Left lung (tissue), 10 donors: ENCODE results near the gene UGT1A7. TPM values are rescaled to one million over a fixed set of nuclear protein-coding genes. Genes with fewer than 3 reads are reported as not detected.

ENCODE experiments used
- ATAC-seq: fragments of 200-7000 bp; cut with Tn5 transposase; one replicate; pipeline ENCODE4 v1.9.1; 2020; ENCODE audit warnings: moderate library complexity
- DNase-seq, 4 donors: peaks; one replicate each; pipeline ENCODE4 v3.0.0-alpha.2; 2013 to 2020
- H3K27ac ChIP-seq, 2 donors: fragments of 200-600 bp; sonication (generic) in 1 of 2; one replicate each; pipeline versions ENCODE4 v1.5.0 to v1.8.0; 2020 to 2021
- H3K27me3 ChIP-seq, 2 donors: fragments of 200-600 bp; sonication (generic) in 1 of 2; one replicate each; pipeline versions ENCODE4 v1.5.0 to v1.8.0; 2020 to 2021
- H3K36me3 ChIP-seq, 2 donors: fragments of 200-600 bp; sonication (generic) in 1 of 2; one replicate each; pipeline versions ENCODE4 v1.5.0 to v1.8.0; 2020 to 2021
- H3K4me1 ChIP-seq, 2 donors: fragments of 200-600 bp; one replicate each; pipeline ENCODE4 v1.8.0; 2021
- H3K4me3 ChIP-seq, 2 donors: fragments of 200-600 bp; sonication (generic) in 1 of 2; one replicate each; pipeline versions ENCODE4 v1.5.0 to v1.8.0; 2020 to 2021; ENCODE audit warnings: mild to moderate bottlenecking in 1 of 2
- H3K9me3 ChIP-seq, 2 donors: fragments of 200-600 bp; sonication (generic) in 1 of 2; one replicate each; pipeline versions ENCODE4 v1.5.0 to v1.8.0; 2020 to 2021
- intact Hi-C, 2 donors: fragments of 100-400 bp; cut with DNase I; formaldehyde crosslinking; loops; one replicate each; pipeline versions ENCODE4 v1.11.2 to v1.14.2; 2022
- polyA plus RNA-seq, 6 donors: library from polyadenylated mRNA; unstranded; fragments of 120-200 nt; gene quantifications; one replicate each; pipeline ENCODE4 v1.2.1, GENCODE V29; 2013; ENCODE audit not compliant: insufficient read length in 6 of 6
- total RNA-seq, 2 donors: library from RNA; stranded (reverse); fragmentation: NEBNext Ultra II Directional; extraction: Animal tissue kit (Norgen Biotek cat#: 25700); gene quantifications; one replicate each; pipeline ENCODE4 v1.2.1, GENCODE V29; 2021
- TF ChIP-seq, protein P1 (sequence below), 2 donors: fragments of 200-600 bp; sonication (generic) in 1 of 2; IDR thresholded peaks; one replicate each; pipeline versions ENCODE4 v1.5.0 to v1.8.0; 2021; ENCODE audit warnings: antibody characterized with exemption in 2 of 2
- donor health status: DM: no; HTN: yes; CAD: no.
- donor health status: DM: no; HTN: no; CAD: no.

Gene UGT1A7
- total and polyA plus RNA-seq, 8 donors = not detected

GRCh38 chr2:233811732-233812131, 130.0 kb downstream of the UGT1A7 start:
- Histone ChIP-seq H3K4me1 (no peaks in the 10 kb centered on the region), H3K9me3 (peaks cover 0 to 4% of the 10 kb centered on the region in 2 donors), H3K4me3 (no peak overlapping the region), H3K27me3 (peaks cover 0 to 26% of the 10 kb centered on the region in 2 donors), H3K36me3 (no peaks in the 10 kb centered on the region), H3K27ac (no peak overlapping the region)
- intact Hi-C loops = no loop called here
- TF ChIP-seq, protein P1, sequence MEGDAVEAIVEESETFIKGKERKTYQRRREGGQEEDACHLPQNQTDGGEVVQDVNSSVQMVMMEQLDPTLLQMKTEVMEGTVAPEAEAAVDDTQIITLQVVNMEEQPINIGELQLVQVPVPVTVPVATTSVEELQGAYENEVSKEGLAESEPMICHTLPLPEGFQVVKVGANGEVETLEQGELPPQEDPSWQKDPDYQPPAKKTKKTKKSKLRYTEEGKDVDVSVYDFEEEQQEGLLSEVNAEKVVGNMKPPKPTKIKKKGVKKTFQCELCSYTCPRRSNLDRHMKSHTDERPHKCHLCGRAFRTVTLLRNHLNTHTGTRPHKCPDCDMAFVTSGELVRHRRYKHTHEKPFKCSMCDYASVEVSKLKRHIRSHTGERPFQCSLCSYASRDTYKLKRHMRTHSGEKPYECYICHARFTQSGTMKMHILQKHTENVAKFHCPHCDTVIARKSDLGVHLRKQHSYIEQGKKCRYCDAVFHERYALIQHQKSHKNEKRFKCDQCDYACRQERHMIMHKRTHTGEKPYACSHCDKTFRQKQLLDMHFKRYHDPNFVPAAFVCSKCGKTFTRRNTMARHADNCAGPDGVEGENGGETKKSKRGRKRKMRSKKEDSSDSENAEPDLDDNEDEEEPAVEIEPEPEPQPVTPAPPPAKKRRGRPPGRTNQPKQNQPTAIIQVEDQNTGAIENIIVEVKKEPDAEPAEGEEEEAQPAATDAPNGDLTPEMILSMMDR (IDR thresholded peaks at IDR 0.05) = no peak
- ATAC-seq (no peak), DNase-seq (peak in 2 of 4 donors; percentile 25 to 50)

DNA sequence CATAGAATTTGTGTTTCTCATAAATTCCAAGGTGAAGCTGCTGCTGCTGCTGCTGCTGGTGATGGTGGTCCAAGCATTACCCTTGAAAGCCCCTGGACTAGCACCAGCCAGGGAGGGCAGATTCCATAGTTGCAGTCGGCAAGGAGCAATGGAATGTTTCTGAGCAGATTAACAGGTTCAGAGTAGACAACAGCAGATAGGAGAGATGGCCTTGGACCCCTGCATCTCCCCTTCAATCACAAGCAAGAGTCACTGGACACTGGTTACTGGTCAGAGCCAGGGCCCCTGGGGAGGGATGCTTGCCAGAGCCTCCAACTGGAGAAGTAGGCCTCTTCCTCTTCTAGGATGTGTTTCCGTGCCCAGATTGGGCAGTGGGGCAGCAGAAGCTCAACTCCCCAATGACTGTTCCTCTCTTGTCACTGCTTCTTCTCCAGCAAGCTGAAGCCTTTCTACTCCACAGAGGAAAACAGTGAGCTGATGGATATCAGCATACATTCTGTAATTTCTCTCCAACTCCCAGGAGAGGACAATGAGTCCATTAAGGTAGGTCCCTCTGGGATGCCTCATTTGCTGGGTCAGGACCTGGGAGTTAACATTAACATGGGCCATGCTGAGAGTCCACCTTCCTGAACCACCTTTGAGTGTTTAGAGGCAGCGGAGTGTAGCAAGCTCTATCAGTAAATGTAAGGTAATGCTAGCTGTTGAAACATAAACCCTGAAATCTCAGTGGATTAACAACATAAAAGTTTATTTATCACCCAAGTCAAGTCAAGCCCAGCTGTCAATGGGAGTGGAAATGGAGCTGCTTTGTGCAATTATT, 131.7 kb downstream of the UGT1A7 start:
- Histone ChIP-seq H3K4me1 (no peaks in the 10 kb centered on the region), H3K4me3 (no peak overlapping the region), H3K27me3 (peaks cover 0 to 17% of the 10 kb centered on the region in 2 donors), H3K9me3 (peaks cover 0 to 4% of the 10 kb centered on the region in 2 donors), H3K36me3 (no peaks in the 10 kb centered on the region), H3K27ac (no peak overlapping the region)
- intact Hi-C loops = no loop called here
- DNase-seq (peak in 1 of 4 donors; percentile 7), ATAC-seq (no peak)
- TF ChIP-seq, protein P1 (IDR thresholded peaks at IDR 0.05) = no peak

DNA sequence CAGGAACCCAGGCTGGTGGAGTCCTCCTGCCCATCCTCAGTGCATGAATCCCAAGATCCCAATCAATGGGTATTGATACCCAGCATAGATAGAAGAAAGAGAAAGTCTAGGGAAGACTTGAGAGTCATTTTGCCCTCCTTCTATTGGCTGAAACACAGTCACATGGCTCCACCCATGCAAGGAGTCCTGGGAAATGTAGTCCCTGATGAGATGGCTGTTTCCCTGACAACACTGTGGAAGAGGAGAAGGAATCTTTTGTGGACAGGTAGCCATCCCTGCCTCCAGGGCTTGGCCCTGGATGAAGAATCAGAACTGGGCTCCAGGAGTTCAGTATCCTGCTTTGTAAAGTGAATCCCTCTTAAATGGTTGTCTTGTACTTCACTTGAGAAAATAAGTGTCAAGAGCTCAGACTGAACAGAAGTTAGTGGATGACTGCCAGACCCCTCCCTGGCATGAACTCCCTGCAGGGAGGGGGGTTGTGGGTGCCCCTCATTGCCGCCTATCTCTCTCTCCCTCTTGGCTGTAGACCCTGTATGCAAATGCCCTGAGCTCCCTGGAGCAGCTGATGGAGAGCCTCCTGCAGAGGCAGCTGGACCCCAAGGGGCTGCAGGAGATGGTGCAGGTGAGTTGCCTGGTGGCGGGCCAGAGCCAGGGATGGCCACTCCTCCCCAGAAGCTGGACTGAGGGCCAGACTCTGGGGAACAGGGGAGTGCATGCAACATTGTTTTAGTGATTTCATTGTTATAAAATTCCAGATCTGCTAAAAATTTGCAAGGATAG, 132.5 kb downstream of the UGT1A7 start:
- TF ChIP-seq, protein P1 (IDR thresholded peaks at IDR 0.05) = no peak
- Histone ChIP-seq H3K4me3 (no peak overlapping the region), H3K4me1 (no peaks in the 10 kb centered on the region), H3K9me3 (peaks cover 0 to 4% of the 10 kb centered on the region in 2 donors), H3K36me3 (no peaks in the 10 kb centered on the region), H3K27ac (no peak overlapping the region), H3K27me3 (peaks cover 0 to 9% of the 10 kb centered on the region in 2 donors)
- ATAC-seq (no peak), DNase-seq (peak in 1 of 4 donors; percentile 7)
- intact Hi-C loops = no loop called here

DNA sequence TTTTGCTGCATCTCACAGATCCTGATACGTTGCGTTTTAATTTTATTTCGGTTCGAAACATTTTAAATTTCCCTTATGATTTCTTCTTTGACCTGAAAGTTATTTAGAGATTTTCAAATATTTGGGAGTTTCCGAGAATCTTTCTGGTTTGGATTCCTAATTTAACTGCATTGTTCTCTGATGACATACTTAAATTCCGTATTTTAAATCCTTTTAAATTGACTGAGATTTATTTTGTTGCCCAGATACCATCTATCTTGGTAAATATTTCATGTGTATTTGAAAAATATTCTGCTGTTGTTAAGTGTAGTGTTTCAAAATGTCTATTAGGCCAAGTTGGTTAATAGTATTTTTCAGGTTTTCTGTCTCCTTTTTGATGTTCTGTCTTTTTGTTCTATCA, 134.2 kb downstream of the UGT1A7 start:
- intact Hi-C loops = no loop called here
- DNase-seq (no peak), ATAC-seq (no peak)
- no peak overlapping the region for H3K4me3 ChIP-seq
- no peaks in the 10 kb centered on the region for H3K36me3 ChIP-seq
- H3K4me1 ChIP-seq = no peaks in the 10 kb centered on the region
- H3K9me3 ChIP-seq = peaks cover 0 to 4% of the 10 kb centered on the region in 2 donors
- peaks cover 0 to 2% of the 10 kb centered on the region in 2 donors for H3K27me3 ChIP-seq
- TF ChIP-seq, protein P1 (IDR thresholded peaks at IDR 0.05) = no peak
- H3K27ac ChIP-seq = no peak overlapping the region

DNA sequence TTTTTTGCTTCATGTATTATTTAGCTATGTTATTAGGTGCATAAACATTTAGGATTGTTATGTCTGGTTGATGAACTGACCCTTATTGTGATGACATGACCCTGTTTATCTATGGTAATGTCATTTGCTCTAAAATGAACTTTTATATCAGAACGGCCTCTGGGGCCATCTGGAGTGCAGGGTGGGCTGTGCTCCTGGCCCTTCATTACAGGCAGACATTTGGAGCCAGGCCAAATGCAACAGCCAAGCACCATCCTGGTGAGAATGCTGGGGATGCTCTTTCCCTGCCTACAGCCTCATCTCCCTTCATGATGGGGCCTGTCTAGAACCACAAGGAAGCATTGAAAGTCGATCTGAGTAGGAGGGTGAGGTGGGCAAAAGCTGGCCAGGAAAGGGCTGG, 134.6 kb downstream of the UGT1A7 start:
- H3K27ac ChIP-seq = no peak overlapping the region
- H3K27me3 ChIP-seq = peaks cover 0 to 2% of the 10 kb centered on the region in 2 donors
- peaks cover 0 to 4% of the 10 kb centered on the region in 2 donors for H3K9me3 ChIP-seq
- no peak overlapping the region for H3K4me3 ChIP-seq
- H3K4me1 ChIP-seq = no peaks in the 10 kb centered on the region
- no peak for ATAC-seq
- TF ChIP-seq, protein P1 (IDR thresholded peaks at IDR 0.05) = no peak
- intact Hi-C loops = no loop called here
- H3K36me3 ChIP-seq = no peaks in the 10 kb centered on the region
- DNase-seq = peak in 1 of 4 donors; percentile 11
